Measurements from ENCODE around the gene FAT2.
A peak's percentile ranks its signal among the peaks of the same experiment; 100 is the strongest.

The FAT2 gene

DNA sequence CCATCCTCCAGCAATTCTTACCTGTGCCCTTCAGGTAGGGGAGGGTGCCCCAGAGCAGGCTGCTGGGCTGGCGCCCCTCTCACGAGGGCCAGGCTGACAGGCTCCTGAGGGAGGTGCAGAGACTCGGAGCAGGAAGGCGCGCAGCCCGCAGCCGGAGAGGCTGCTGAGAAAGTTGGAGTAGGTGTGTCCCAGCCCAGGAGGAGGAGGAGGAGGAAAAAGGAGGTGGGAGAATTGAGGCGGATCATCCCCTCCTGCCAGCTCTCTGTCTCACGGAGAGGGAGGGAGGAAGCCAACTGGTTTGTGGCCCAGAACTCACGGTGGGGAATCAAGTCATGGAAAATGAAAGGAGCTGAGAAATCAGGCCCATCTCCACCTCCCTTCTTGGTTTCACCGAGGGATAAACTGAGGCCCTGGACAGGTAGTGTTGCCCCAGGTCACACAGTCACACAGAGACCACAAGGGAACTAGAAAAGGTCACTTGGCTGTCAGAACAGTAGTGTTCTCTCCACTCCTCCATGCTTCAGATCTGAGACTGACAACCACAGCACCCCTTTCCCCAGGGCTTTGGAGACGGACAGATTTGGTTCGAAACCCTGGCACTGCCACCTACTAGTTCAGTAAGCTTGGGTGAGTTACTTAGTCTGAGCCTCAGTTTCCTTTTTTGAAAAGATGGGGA lies at the start of gene FAT2:
FAT2 (minus strand) TSS at position 188 of the 676 bp plus-strand sequence. CDS start 22,400 bp downstream, outside the sequence.
- no peak for DNase-seq (ENCODE audit: low read depth)
- TF ChIP-seq CTCF (IDR thresholded peaks at IDR 0.05; ENCODE audit: control insufficient read depth, extremely low read depth, insufficient read depth) = no peak
- H3K4me3 ChIP-seq (ENCODE audit: low read depth, low read length) = no peak within 1 kb of the TSS

DNA sequence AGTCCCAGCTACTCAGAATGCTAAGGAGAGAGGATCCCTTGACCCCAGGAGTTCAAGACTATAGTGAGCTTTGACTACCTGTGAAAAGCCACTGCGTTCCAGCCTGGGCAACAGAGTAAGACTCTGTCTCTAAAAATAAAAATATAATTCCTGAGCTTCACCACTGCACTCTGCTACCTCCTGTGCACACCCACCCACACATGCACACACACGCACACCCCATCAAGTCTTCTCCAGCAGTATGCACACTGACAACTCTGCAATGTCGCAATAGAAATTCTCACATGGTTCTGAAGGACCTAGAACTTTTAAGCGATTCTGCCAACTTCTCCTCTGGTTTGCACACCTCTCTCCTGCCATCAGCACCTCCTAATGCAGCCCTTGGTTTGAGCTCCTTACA lies 47.5 kb upstream of the FAT2 start:
- H3K4me3 ChIP-seq (ENCODE audit: low read depth, low read length) = no peak overlapping the region
- no peak for TF ChIP-seq CTCF (IDR thresholded peaks at IDR 0.05; ENCODE audit: control insufficient read depth, extremely low read depth, insufficient read depth)
- no peak for DNase-seq (ENCODE audit: low read depth)

- H3K4me3 ChIP-seq (ENCODE audit: low read depth, low read length) = no peak overlapping the region
- TF ChIP-seq CTCF (IDR thresholded peaks at IDR 0.05; ENCODE audit: control insufficient read depth, extremely low read depth, insufficient read depth) = no peak
- peak; percentile 7 for DNase-seq (ENCODE audit: low read depth)
Observed at GRCh38 chr5:151637676-151638075, 46.5 kb upstream of the FAT2 start.

GRCh38 chr5:151633892-151634291 lies 42.8 kb upstream of the FAT2 start:
- TF ChIP-seq CTCF (IDR thresholded peaks at IDR 0.05; ENCODE audit: control insufficient read depth, extremely low read depth, insufficient read depth) = no peak
- H3K4me3 ChIP-seq (ENCODE audit: low read depth, low read length) = no peak overlapping the region
- no peak for DNase-seq (ENCODE audit: low read depth)

GRCh38 chr5:151632941-151633340 lies 41.8 kb upstream of the FAT2 start:
- no peak overlapping the region for H3K4me3 ChIP-seq (ENCODE audit: low read depth, low read length)
- no peak for TF ChIP-seq CTCF (IDR thresholded peaks at IDR 0.05; ENCODE audit: control insufficient read depth, extremely low read depth, insufficient read depth)
- DNase-seq (ENCODE audit: low read depth) = no peak

- no peak for DNase-seq (ENCODE audit: low read depth)
- no peak overlapping the region for H3K4me3 ChIP-seq (ENCODE audit: low read depth, low read length)
- no peak for TF ChIP-seq CTCF (IDR thresholded peaks at IDR 0.05; ENCODE audit: control insufficient read depth, extremely low read depth, insufficient read depth)
Observed at GRCh38 chr5:151632524-151632923, 41.4 kb upstream of the FAT2 start.

DNA sequence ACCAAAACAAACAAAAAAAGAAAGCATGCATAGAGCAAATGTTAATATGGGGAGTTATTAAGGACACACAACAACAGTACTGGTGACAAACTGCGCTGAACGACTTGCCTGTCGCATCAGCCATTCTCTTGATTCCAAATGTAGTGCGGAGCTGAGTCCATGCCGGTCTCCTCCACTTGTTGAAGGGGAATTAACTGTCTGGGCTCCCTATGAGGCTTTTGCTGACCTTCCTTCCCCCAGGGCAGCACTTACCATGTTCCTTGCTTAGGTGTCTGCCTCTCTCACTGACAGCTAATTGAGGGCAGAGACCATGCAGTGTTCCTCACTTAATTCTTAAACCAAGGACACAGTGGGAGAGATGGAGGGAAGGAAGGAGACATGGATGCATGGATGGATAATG lies 40.8 kb upstream of the FAT2 start:
- no peak for TF ChIP-seq CTCF (IDR thresholded peaks at IDR 0.05; ENCODE audit: control insufficient read depth, extremely low read depth, insufficient read depth)
- no peak for DNase-seq (ENCODE audit: low read depth)
- H3K4me3 ChIP-seq (ENCODE audit: low read depth, low read length) = no peak overlapping the region
